Stomach smooth muscle (tissue), 2 donors: ENCODE data around the gene PPP2R1B.

Experiments
- H3K27ac ChIP-seq: one replicate; pipeline ENCODE4 v1.7.0; 2013; ENCODE audit warnings: mild to moderate bottlenecking, low read length, inconsistent platforms
- H3K27me3 ChIP-seq, 2 donors: one replicate each; pipeline ENCODE4 v1.7.0; 2013; ENCODE audit warnings: low read length in 2 of 2; ENCODE audit not compliant: insufficient read depth in 2 of 2, control insufficient read depth in 1 of 2
- H3K36me3 ChIP-seq, 2 donors: one replicate each; pipeline ENCODE4 v1.7.0; 2013; ENCODE audit warnings: low read length in 2 of 2; ENCODE audit not compliant: control insufficient read depth in 2 of 2, insufficient read depth in 2 of 2
- H3K4me1 ChIP-seq: one replicate; pipeline ENCODE4 v1.7.0; 2013; ENCODE audit warnings: low read length; ENCODE audit not compliant: control insufficient read depth, insufficient read depth
- H3K4me3 ChIP-seq, 2 donors: one replicate each; pipeline ENCODE4 v1.7.0; 2013; ENCODE audit warnings: low read length in 2 of 2
- H3K9ac ChIP-seq, 2 donors: one replicate each; pipeline ENCODE4 v1.7.0; 2013; ENCODE audit warnings: low read length in 2 of 2, mild to moderate bottlenecking in 1 of 2
- H3K9me3 ChIP-seq, 2 donors: one replicate each; pipeline ENCODE4 v1.7.0; 2013; ENCODE audit warnings: low read length in 2 of 2; ENCODE audit not compliant: control insufficient read depth in 2 of 2
- donor health status: healthy.
- donor health status: Pancreatic carcinoma.

PPP2R1B gene

GRCh38 chr11:111734954-111735261 is 31.3 kb downstream of the PPP2R1B start:
- peak overlapping the region in 1 of 2 donors; percentile 71 for H3K4me3 ChIP-seq
- peaks cover 0 to 2% of the 10 kb centered on the region in 2 donors for H3K36me3 ChIP-seq
- peak overlapping the region; percentile 61 to 91 for H3K9ac ChIP-seq
- no peaks in the 10 kb centered on the region for H3K27me3 ChIP-seq
- H3K4me1 ChIP-seq = peaks cover 84% of the 10 kb centered on the region
- peak overlapping the region; percentile 99 for H3K27ac ChIP-seq
- H3K9me3 ChIP-seq = no peaks in the 10 kb centered on the region

GRCh38 chr11:111734101-111734953 is 31.9 kb downstream of the PPP2R1B start:
- Histone ChIP-seq H3K4me3 (peak overlapping the region in 1 of 2 donors; percentile 71), H3K27me3 (no peaks in the 10 kb centered on the region), H3K36me3 (peaks cover 0 to 2% of the 10 kb centered on the region in 2 donors), H3K9ac (peak overlapping the region; percentile 61 to 91), H3K9me3 (no peaks in the 10 kb centered on the region), H3K4me1 (peaks cover 89% of the 10 kb centered on the region), H3K27ac (peak overlapping the region; percentile 99)

GRCh38 chr11:111733611-111734088 is 32.5 kb downstream of the PPP2R1B start:
- H3K4me1 ChIP-seq = peaks cover 91% of the 10 kb centered on the region
- peak overlapping the region in 1 of 2 donors; percentile 49 for H3K4me3 ChIP-seq
- H3K27me3 ChIP-seq = no peaks in the 10 kb centered on the region
- peak overlapping the region; percentile 61 to 72 for H3K9ac ChIP-seq
- peak overlapping the region; percentile 99 for H3K27ac ChIP-seq
- H3K9me3 ChIP-seq = no peaks in the 10 kb centered on the region
- H3K36me3 ChIP-seq = peaks cover 0 to 2% of the 10 kb centered on the region in 2 donors

- H3K9ac ChIP-seq = peak overlapping the region; percentile 61 to 72
- H3K4me3 ChIP-seq = peak overlapping the region in 1 of 2 donors; percentile 49
- H3K9me3 ChIP-seq = no peaks in the 10 kb centered on the region
- H3K4me1 ChIP-seq = peaks cover 85% of the 10 kb centered on the region
- peaks cover 0 to under 1% of the 10 kb centered on the region in 2 donors for H3K36me3 ChIP-seq
- no peaks in the 10 kb centered on the region for H3K27me3 ChIP-seq
- H3K27ac ChIP-seq = peak overlapping the region; percentile 99
Measured at GRCh38 chr11:111733016-111733415, 33.2 kb downstream of the PPP2R1B start.

- Histone ChIP-seq H3K4me3 (no peak overlapping the region), H3K4me1 (peaks cover 73% of the 10 kb centered on the region), H3K9me3 (no peaks in the 10 kb centered on the region), H3K27ac (peak overlapping the region; percentile 99), H3K27me3 (no peaks in the 10 kb centered on the region), H3K36me3 (peaks cover 0 to 7% of the 10 kb centered on the region in 2 donors), H3K9ac (no peak overlapping the region)
Measured at GRCh38 chr11:111731821-111732220, 34.4 kb downstream of the PPP2R1B start.

GRCh38 chr11:111730871-111731591 is 35.2 kb downstream of the PPP2R1B start:
- H3K9ac ChIP-seq = no peak overlapping the region
- peaks cover 65% of the 10 kb centered on the region for H3K4me1 ChIP-seq
- no peaks in the 10 kb centered on the region for H3K27me3 ChIP-seq
- H3K27ac ChIP-seq = peak overlapping the region; percentile 99
- peaks cover 6 to 9% of the 10 kb centered on the region in 2 donors for H3K36me3 ChIP-seq
- no peak overlapping the region for H3K4me3 ChIP-seq
- no peaks in the 10 kb centered on the region for H3K9me3 ChIP-seq

- H3K27ac ChIP-seq = peak overlapping the region; percentile 53
- H3K9me3 ChIP-seq = no peaks in the 10 kb centered on the region
- peaks cover 54% of the 10 kb centered on the region for H3K4me1 ChIP-seq
- no peaks in the 10 kb centered on the region for H3K27me3 ChIP-seq
- no peak overlapping the region for H3K4me3 ChIP-seq
- H3K9ac ChIP-seq = peak overlapping the region in 1 of 2 donors; percentile 6
- H3K36me3 ChIP-seq = peaks cover 16% of the 10 kb centered on the region in 2 donors
Measured at GRCh38 chr11:111729831-111730311, 36.3 kb downstream of the PPP2R1B start.

GRCh38 chr11:111729071-111729830 is 36.9 kb downstream of the PPP2R1B start:
- Histone ChIP-seq H3K9me3 (no peaks in the 10 kb centered on the region), H3K4me3 (no peak overlapping the region), H3K9ac (peak overlapping the region in 1 of 2 donors; percentile 29), H3K36me3 (peaks cover 22% of the 10 kb centered on the region in 2 donors), H3K27ac (peak overlapping the region; percentile 53), H3K27me3 (no peaks in the 10 kb centered on the region), H3K4me1 (peaks cover 47% of the 10 kb centered on the region)

- Histone ChIP-seq H3K36me3 (peaks cover 36 to 37% of the 10 kb centered on the region in 2 donors), H3K4me1 (peaks cover 30% of the 10 kb centered on the region), H3K27me3 (no peaks in the 10 kb centered on the region), H3K27ac (no peak overlapping the region), H3K9ac (no peak overlapping the region), H3K4me3 (no peak overlapping the region), H3K9me3 (no peaks in the 10 kb centered on the region)
Measured at GRCh38 chr11:111727431-111727830, 38.8 kb downstream of the PPP2R1B start.

GRCh38 chr11:111726301-111726713 is 39.9 kb downstream of the PPP2R1B start:
- H3K9me3 ChIP-seq = no peaks in the 10 kb centered on the region
- H3K4me3 ChIP-seq = no peak overlapping the region
- no peak overlapping the region for H3K27ac ChIP-seq
- H3K4me1 ChIP-seq = peaks cover 21% of the 10 kb centered on the region
- no peaks in the 10 kb centered on the region for H3K27me3 ChIP-seq
- peaks cover 47 to 48% of the 10 kb centered on the region in 2 donors for H3K36me3 ChIP-seq
- H3K9ac ChIP-seq = no peak overlapping the region
